Measurements from ENCODE around the gene RPTOR. TPM values are rescaled to one million over a fixed set of nuclear protein-coding genes. Genes with fewer than 3 reads are reported as not detected.

The RPTOR gene
- total and polyA plus RNA-seq, 4 experiments from 2014 or later = 2.4 to 51.8 (median 29.6) TPM

GRCh38 chr17:80803451-80804428 lies 259.1 kb downstream of the RPTOR start:
- peaks cover 3% of the 10 kb centered on the region for H3K36me3 ChIP-seq (ENCODE audit: insufficient read depth, low read length)
- peaks cover 0 to 32% (median 17%) of the 10 kb centered on the region in 4 donors for H3K4me1 Mint-ChIP-seq
- no peak overlapping the region for H3K27ac ChIP-seq (ENCODE audit: low read depth, low read length)
- peaks cover 0 to 20% (median 15%) of the 10 kb centered on the region in 8 donors for H3K9me3 Mint-ChIP-seq
- H3K27me3 ChIP-seq (ENCODE audit: insufficient read depth, low read length) = no peaks in the 10 kb centered on the region
- intact Hi-C loops (cut with micrococcal nuclease) = no loop called here
- H3K36me3 Mint-ChIP-seq = peaks cover 24 to 40% of the 10 kb centered on the region in 2 donors
- H3K27ac Mint-ChIP-seq = peak overlapping the region in 3 of 7 donors; percentile 47 to 87 (median 60)
- DNase-seq = no peak
- H3K4me1 ChIP-seq (ENCODE audit: insufficient read depth, low read length) = no peaks in the 10 kb centered on the region
- H3K4me3 ChIP-seq (ENCODE audit: low read length in 2 of 2) = no peak overlapping the region
- ChIA-PET POLR2A (ENCODE audit: partially characterized antibody) (interaction anchor here (1.0 to 1.6 kb wide), 4 partner anchors 9 to 29 kb away, joined by 3 to 4 read pairs (median 4); no protein-coding TSS in a partner anchor), CTCF (ENCODE audit: partially characterized antibody) (interaction anchor here (1.2 kb wide), 1 partner anchor 20 kb away, joined by 3 read pairs; no protein-coding TSS in a partner anchor)
- no peaks in the 10 kb centered on the region for H3K9me3 ChIP-seq (ENCODE audit: control insufficient read depth in 1 of 2, low read length in 2 of 2)
- no peaks in the 10 kb centered on the region for H3K27me3 Mint-ChIP-seq
- H3K4me3 Mint-ChIP-seq = peak overlapping the region in 3 of 8 donors; percentile 53 to 59 (median 53)

GRCh38 chr17:80804466-80804865 lies 259.8 kb downstream of the RPTOR start:
- Mint-ChIP-seq H3K27me3 (no peaks in the 10 kb centered on the region), H3K36me3 (peaks cover 26 to 41% of the 10 kb centered on the region in 2 donors), H3K27ac (peak overlapping the region in 3 of 7 donors; percentile 11 to 87 (median 47)), H3K9me3 (peaks cover 0 to 20% (median 15%) of the 10 kb centered on the region in 8 donors), H3K4me3 (peak overlapping the region in 3 of 8 donors; percentile 53 to 59 (median 53)), H3K4me1 (peaks cover 0 to 34% (median 18%) of the 10 kb centered on the region in 4 donors)
- no peak overlapping the region for H3K4me3 ChIP-seq (ENCODE audit: low read length in 2 of 2)
- no peaks in the 10 kb centered on the region for H3K4me1 ChIP-seq (ENCODE audit: insufficient read depth, low read length)
- no peaks in the 10 kb centered on the region for H3K27me3 ChIP-seq (ENCODE audit: insufficient read depth, low read length)
- ChIA-PET CTCF (ENCODE audit: partially characterized antibody) (interaction anchor here (1.2 kb wide), 1 partner anchor 21 kb away, joined by 3 read pairs; no protein-coding TSS in a partner anchor), POLR2A (ENCODE audit: partially characterized antibody) (interaction anchor here (1.0 to 1.6 kb wide), 4 partner anchors 10 to 28 kb away, joined by 3 to 4 read pairs (median 4); no protein-coding TSS in a partner anchor)
- DNase-seq = no peak
- H3K27ac ChIP-seq (ENCODE audit: low read depth, low read length) = no peak overlapping the region
- intact Hi-C loops (cut with micrococcal nuclease) = no loop called here
- H3K36me3 ChIP-seq (ENCODE audit: insufficient read depth, low read length) = peaks cover under 1% of the 10 kb centered on the region
- H3K9me3 ChIP-seq (ENCODE audit: control insufficient read depth in 1 of 2, low read length in 2 of 2) = no peaks in the 10 kb centered on the region

- peaks cover 26 to 41% of the 10 kb centered on the region in 2 donors for H3K36me3 Mint-ChIP-seq
- Histone ChIP-seq H3K36me3 (ENCODE audit: insufficient read depth, low read length) (no peaks in the 10 kb centered on the region), H3K4me1 (ENCODE audit: insufficient read depth, low read length) (no peaks in the 10 kb centered on the region), H3K27me3 (ENCODE audit: insufficient read depth, low read length) (no peaks in the 10 kb centered on the region), H3K27ac (ENCODE audit: low read depth, low read length) (no peak overlapping the region), H3K9me3 (ENCODE audit: control insufficient read depth in 1 of 2, low read length in 2 of 2) (no peaks in the 10 kb centered on the region), H3K4me3 (ENCODE audit: low read length in 2 of 2) (no peak overlapping the region)
- intact Hi-C loops (cut with micrococcal nuclease) = no loop called here
- H3K27me3 Mint-ChIP-seq = no peaks in the 10 kb centered on the region
- H3K27ac Mint-ChIP-seq = peak overlapping the region in 1 of 7 donors; percentile 48
- peaks cover 0 to 20% (median 15%) of the 10 kb centered on the region in 8 donors for H3K9me3 Mint-ChIP-seq
- ChIA-PET POLR2A (ENCODE audit: partially characterized antibody) (interaction anchor here (1.6 kb wide), 2 partner anchors 11 to 28 kb away, joined by 3 to 4 read pairs; no protein-coding TSS in a partner anchor), CTCF (ENCODE audit: partially characterized antibody) (no interaction called here)
- no peak for DNase-seq
- peaks cover 0 to 34% (median 18%) of the 10 kb centered on the region in 4 donors for H3K4me1 Mint-ChIP-seq
- no peak overlapping the region for H3K4me3 Mint-ChIP-seq
These were observed 260.6 kb downstream of the RPTOR start for GRCh38 chr17:80805032-80805751.

GRCh38 chr17:80807014-80807413 lies 262.4 kb downstream of the RPTOR start:
- H3K27ac Mint-ChIP-seq = no peak overlapping the region
- H3K36me3 Mint-ChIP-seq = peaks cover 31 to 43% of the 10 kb centered on the region in 2 donors
- peaks cover 13 to 51% (median 31%) of the 10 kb centered on the region in 4 donors for H3K4me1 Mint-ChIP-seq

GRCh38 chr17:80807882-80808281 lies 263.2 kb downstream of the RPTOR start:
- Histone ChIP-seq H3K9me3 (ENCODE audit: control insufficient read depth in 1 of 2, low read length in 2 of 2) (no peaks in the 10 kb centered on the region), H3K4me3 (ENCODE audit: low read length in 2 of 2) (no peak overlapping the region), H3K27ac (ENCODE audit: low read depth, low read length) (no peak overlapping the region), H3K27me3 (ENCODE audit: insufficient read depth, low read length) (no peaks in the 10 kb centered on the region), H3K36me3 (ENCODE audit: insufficient read depth, low read length) (no peaks in the 10 kb centered on the region), H3K4me1 (ENCODE audit: insufficient read depth, low read length) (peaks cover 22% of the 10 kb centered on the region)
- Mint-ChIP-seq H3K27me3 (no peaks in the 10 kb centered on the region), H3K4me1 (peaks cover 19 to 60% (median 39%) of the 10 kb centered on the region in 4 donors), H3K36me3 (peaks cover 31 to 46% of the 10 kb centered on the region in 2 donors), H3K9me3 (peaks cover 3 to 20% (median 15%) of the 10 kb centered on the region in 8 donors), H3K27ac (peak overlapping the region in 1 of 7 donors; percentile 50), H3K4me3 (no peak overlapping the region)
- ChIA-PET POLR2A (ENCODE audit: partially characterized antibody) (interaction anchor here (0.6 kb wide), 1 partner anchor 260 kb away, joined by 3 read pairs; no protein-coding TSS in a partner anchor), CTCF (ENCODE audit: partially characterized antibody) (no interaction called here)
- no peak for DNase-seq
- intact Hi-C loops (cut with micrococcal nuclease) = no loop called here

More at GRCh38 chr17:80807014-80807413, 262.4 kb downstream of the RPTOR start:
- no peaks in the 10 kb centered on the region for H3K36me3 ChIP-seq (ENCODE audit: insufficient read depth, low read length)
- CTCF ChIA-PET (ENCODE audit: partially characterized antibody) = no interaction called here
- H3K27me3 ChIP-seq (ENCODE audit: insufficient read depth, low read length) = no peaks in the 10 kb centered on the region
- peaks cover 3 to 20% (median 15%) of the 10 kb centered on the region in 8 donors for H3K9me3 Mint-ChIP-seq
- no peak for DNase-seq
- H3K4me3 Mint-ChIP-seq = no peak overlapping the region
- no peaks in the 10 kb centered on the region for H3K9me3 ChIP-seq (ENCODE audit: control insufficient read depth in 1 of 2, low read length in 2 of 2)
- intact Hi-C loops (cut with micrococcal nuclease) = no loop called here
- H3K4me1 ChIP-seq (ENCODE audit: insufficient read depth, low read length) = peaks cover 13% of the 10 kb centered on the region
- H3K27ac ChIP-seq (ENCODE audit: low read depth, low read length) = no peak overlapping the region
- no peaks in the 10 kb centered on the region for H3K27me3 Mint-ChIP-seq
- no peak overlapping the region for H3K4me3 ChIP-seq (ENCODE audit: low read length in 2 of 2)
- POLR2A ChIA-PET (ENCODE audit: partially characterized antibody) = no interaction called here

- intact Hi-C loops (cut with micrococcal nuclease) = loop anchor here (5.0 kb wide), 1 partner anchor 234 kb away; no protein-coding TSS in a partner anchor
- H3K9me3 Mint-ChIP-seq = peaks cover 3 to 15% (median 11%) of the 10 kb centered on the region in 8 donors
- H3K36me3 Mint-ChIP-seq = peaks cover 16 to 32% of the 10 kb centered on the region in 2 donors
- peak overlapping the region in 6 of 8 donors; percentile 23 to 82 (median 76) for H3K4me3 Mint-ChIP-seq
- H3K27ac ChIP-seq (ENCODE audit: low read depth, low read length) = peak overlapping the region; percentile 52
- peak in 4 of 5 donors; percentile 15 to 58 (median 36) for DNase-seq
- no peaks in the 10 kb centered on the region for H3K27me3 Mint-ChIP-seq
- H3K9me3 ChIP-seq (ENCODE audit: control insufficient read depth in 1 of 2, low read length in 2 of 2) = no peaks in the 10 kb centered on the region
- no peaks in the 10 kb centered on the region for H3K27me3 ChIP-seq (ENCODE audit: insufficient read depth, low read length)
- ChIA-PET CTCF (ENCODE audit: partially characterized antibody) (interaction anchor here (0.8 to 2.2 kb wide), 5 partner anchors 19 to 53 kb away, joined by 3 to 11 read pairs (median 3); no protein-coding TSS in a partner anchor), POLR2A (ENCODE audit: partially characterized antibody) (interaction anchor here (0.7 to 3.2 kb wide), 8 partner anchors 10 to 159 kb away, joined by 3 to 19 read pairs (median 3); no protein-coding TSS in a partner anchor)
- H3K27ac Mint-ChIP-seq = peak overlapping the region; percentile 86 to 97 (median 95)
- no peak overlapping the region for H3K4me3 ChIP-seq (ENCODE audit: low read length in 2 of 2)
- peaks cover 22% of the 10 kb centered on the region for H3K4me1 ChIP-seq (ENCODE audit: insufficient read depth, low read length)
- H3K36me3 ChIP-seq (ENCODE audit: insufficient read depth, low read length) = no peaks in the 10 kb centered on the region
- peaks cover 22 to 54% (median 38%) of the 10 kb centered on the region in 4 donors for H3K4me1 Mint-ChIP-seq
These were observed 266.8 kb downstream of the RPTOR start for GRCh38 chr17:80811181-80812105.

Measured in CD4-positive, alpha-beta memory T cell (primary cell).